HG03354 (cell line): Measurements from ENCODE around the gene KCNAB1.
A peak's percentile ranks its signal among the peaks of the same experiment; 100 is the strongest.

Source experiments
- ATAC-seq: cut with Tn5 transposase; IDR thresholded peaks from one replicate; pipeline ENCODE4 v1.9.1; 2021; ENCODE audit warnings: mild to moderate bottlenecking; ENCODE audit not compliant: unreplicated experiment, poor library complexity, severe bottlenecking

Gene KCNAB1

GRCh38 chr3:156471431-156471830 is 351.1 kb downstream of the KCNAB1 start:
- ATAC-seq, result no peak

- ATAC-seq, result no peak
Measured at GRCh38 chr3:156472150-156472549, 351.8 kb downstream of the KCNAB1 start.

- ATAC-seq, result no peak
Measured at GRCh38 chr3:156472684-156473083, 352.3 kb downstream of the KCNAB1 start.

- no peak for ATAC-seq
Measured at GRCh38 chr3:156473341-156473740, 353.0 kb downstream of the KCNAB1 start.

GRCh38 chr3:156474560-156475389 is 354.4 kb downstream of the KCNAB1 start:
- ATAC-seq, result no peak

GRCh38 chr3:156477323-156477722 is 356.9 kb downstream of the KCNAB1 start:
- ATAC-seq, result no peak

GRCh38 chr3:156478891-156479290 is 358.5 kb downstream of the KCNAB1 start:
- ATAC-seq, result no peak

GRCh38 chr3:156479604-156480003 is 359.2 kb downstream of the KCNAB1 start:
- no peak for ATAC-seq

- ATAC-seq, result no peak
Measured at GRCh38 chr3:156480949-156481348, 360.6 kb downstream of the KCNAB1 start.

GRCh38 chr3:156483002-156483401 is 362.6 kb downstream of the KCNAB1 start:
- no peak for ATAC-seq

- ATAC-seq, result peak; percentile 87
Measured at GRCh38 chr3:156483426-156483825, 363.0 kb downstream of the KCNAB1 start.

GRCh38 chr3:156483961-156484787 is 363.8 kb downstream of the KCNAB1 start:
- peak; percentile 88 for ATAC-seq

- ATAC-seq, result no peak
Measured at GRCh38 chr3:156488767-156489166, 368.4 kb downstream of the KCNAB1 start.

- ATAC-seq, result no peak
Measured at GRCh38 chr3:156489462-156489911, 369.1 kb downstream of the KCNAB1 start.

GRCh38 chr3:156491192-156491591 is 370.8 kb downstream of the KCNAB1 start:
- ATAC-seq, result no peak

GRCh38 chr3:156492801-156493261 is 372.5 kb downstream of the KCNAB1 start:
- no peak for ATAC-seq

GRCh38 chr3:156493887-156494286 is 373.5 kb downstream of the KCNAB1 start:
- ATAC-seq, result peak; percentile 51

GRCh38 chr3:156495816-156496215 is 375.4 kb downstream of the KCNAB1 start:
- no peak for ATAC-seq

- ATAC-seq, result no peak
Measured at GRCh38 chr3:156497326-156497725, 376.9 kb downstream of the KCNAB1 start.

- ATAC-seq, result no peak
Measured at GRCh38 chr3:156498307-156498706, 377.9 kb downstream of the KCNAB1 start.

- ATAC-seq, result no peak
Measured at GRCh38 chr3:156507285-156507684, 386.9 kb downstream of the KCNAB1 start.
